Measurements from ENCODE around the gene VPS33A. TPM values are rescaled to one million over a fixed set of nuclear protein-coding genes. Genes with fewer than 3 reads are reported as not detected.

Gene VPS33A
- 16.9 to 21.8 TPM (median 20.2 TPM) in 3 replicates for total RNA-seq
- long read RNA-seq, full-length matches to known transcripts: 50 of 55 reads
- long read RNA-seq, partial matches to known transcripts: 1 of 55 reads
- long read RNA-seq, other reads (novel, unspliced or antisense): 4 of 55 reads

GRCh38 chr12:122266230-122266901 lies at the start of gene VPS33A:
TSS of gene VPS33A (minus strand) at chr12:122266494. CDS start at chr12:122266408, 86 bp downstream.
- Mint-ChIP-seq H3K27ac (ENCODE audit: unreplicated experiment) (peak within 1 kb of the TSS; percentile 99), H3K27me3 (ENCODE audit: low read depth) (no peaks in the 10 kb centered on the region), H3K36me3 (ENCODE audit: low read depth) (peaks cover 8% of the 10 kb centered on the region), H3K4me3 (ENCODE audit: unreplicated experiment) (peak within 1 kb of the TSS; percentile 92), H3K9me3 (ENCODE audit: low read depth) (no peaks in the 10 kb centered on the region), H3K4me1 (ENCODE audit: low read depth) (peaks cover 20% of the 10 kb centered on the region)
- DNase-seq (ENCODE audit: low spot score): peak; percentile 98
- TF ChIP-seq, protein P1, sequence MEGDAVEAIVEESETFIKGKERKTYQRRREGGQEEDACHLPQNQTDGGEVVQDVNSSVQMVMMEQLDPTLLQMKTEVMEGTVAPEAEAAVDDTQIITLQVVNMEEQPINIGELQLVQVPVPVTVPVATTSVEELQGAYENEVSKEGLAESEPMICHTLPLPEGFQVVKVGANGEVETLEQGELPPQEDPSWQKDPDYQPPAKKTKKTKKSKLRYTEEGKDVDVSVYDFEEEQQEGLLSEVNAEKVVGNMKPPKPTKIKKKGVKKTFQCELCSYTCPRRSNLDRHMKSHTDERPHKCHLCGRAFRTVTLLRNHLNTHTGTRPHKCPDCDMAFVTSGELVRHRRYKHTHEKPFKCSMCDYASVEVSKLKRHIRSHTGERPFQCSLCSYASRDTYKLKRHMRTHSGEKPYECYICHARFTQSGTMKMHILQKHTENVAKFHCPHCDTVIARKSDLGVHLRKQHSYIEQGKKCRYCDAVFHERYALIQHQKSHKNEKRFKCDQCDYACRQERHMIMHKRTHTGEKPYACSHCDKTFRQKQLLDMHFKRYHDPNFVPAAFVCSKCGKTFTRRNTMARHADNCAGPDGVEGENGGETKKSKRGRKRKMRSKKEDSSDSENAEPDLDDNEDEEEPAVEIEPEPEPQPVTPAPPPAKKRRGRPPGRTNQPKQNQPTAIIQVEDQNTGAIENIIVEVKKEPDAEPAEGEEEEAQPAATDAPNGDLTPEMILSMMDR (IDR thresholded peaks at IDR 0.05): no peak

DNA sequence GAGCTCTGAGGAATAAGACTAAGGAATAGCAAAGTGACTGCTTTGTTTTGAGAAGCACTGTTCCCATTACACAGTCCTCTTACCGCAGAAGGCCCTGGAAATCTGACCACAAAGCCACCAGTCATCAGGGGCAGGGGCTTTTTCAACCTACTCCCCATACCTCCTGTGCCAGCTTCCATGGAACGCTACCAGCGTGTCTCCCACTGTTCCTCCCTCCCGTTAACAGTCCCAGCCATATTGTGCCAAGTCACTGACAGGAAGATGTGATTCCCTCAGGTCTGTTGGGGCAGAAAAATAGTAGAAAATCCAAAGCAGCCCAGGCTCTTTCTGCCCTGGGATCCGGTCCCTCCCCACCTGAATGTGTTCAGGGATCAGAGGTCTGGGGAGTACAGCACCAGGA lies 46.6 kb upstream of the VPS33A start:
- Mint-ChIP-seq H3K9me3 (ENCODE audit: low read depth) (no peaks in the 10 kb centered on the region), H3K4me1 (ENCODE audit: low read depth) (peaks cover 7% of the 10 kb centered on the region), H3K4me3 (ENCODE audit: unreplicated experiment) (no peak overlapping the region), H3K27ac (ENCODE audit: unreplicated experiment) (peak overlapping the region; percentile 57), H3K36me3 (ENCODE audit: low read depth) (peaks cover 28% of the 10 kb centered on the region), H3K27me3 (ENCODE audit: low read depth) (no peaks in the 10 kb centered on the region)
- no peak for DNase-seq (ENCODE audit: low spot score)
- TF ChIP-seq, protein P1 (IDR thresholded peaks at IDR 0.05): no peak

GRCh38 chr12:122311696-122312095 lies 45.4 kb upstream of the VPS33A start:
- peaks cover 25% of the 10 kb centered on the region for H3K36me3 Mint-ChIP-seq (ENCODE audit: low read depth)
- DNase-seq (ENCODE audit: low spot score): no peak
- no peaks in the 10 kb centered on the region for H3K9me3 Mint-ChIP-seq (ENCODE audit: low read depth)
- H3K4me1 Mint-ChIP-seq (ENCODE audit: low read depth): peaks cover 7% of the 10 kb centered on the region
- TF ChIP-seq, protein P1 (IDR thresholded peaks at IDR 0.05): no peak
- H3K4me3 Mint-ChIP-seq (ENCODE audit: unreplicated experiment): no peak overlapping the region
- no peak overlapping the region for H3K27ac Mint-ChIP-seq (ENCODE audit: unreplicated experiment)
- H3K27me3 Mint-ChIP-seq (ENCODE audit: low read depth): no peaks in the 10 kb centered on the region

- Mint-ChIP-seq H3K27me3 (ENCODE audit: low read depth) (no peaks in the 10 kb centered on the region), H3K36me3 (ENCODE audit: low read depth) (peaks cover 25% of the 10 kb centered on the region), H3K27ac (ENCODE audit: unreplicated experiment) (peak overlapping the region; percentile 18), H3K4me1 (ENCODE audit: low read depth) (peaks cover 7% of the 10 kb centered on the region), H3K9me3 (ENCODE audit: low read depth) (no peaks in the 10 kb centered on the region), H3K4me3 (ENCODE audit: unreplicated experiment) (no peak overlapping the region)
- TF ChIP-seq, protein P1 (IDR thresholded peaks at IDR 0.05): no peak
- no peak for DNase-seq (ENCODE audit: low spot score)
Measured at GRCh38 chr12:122310626-122311333, 44.5 kb upstream of the VPS33A start.

GRCh38 chr12:122309564-122310121 lies 43.3 kb upstream of the VPS33A start:
- H3K27me3 Mint-ChIP-seq (ENCODE audit: low read depth): no peaks in the 10 kb centered on the region
- TF ChIP-seq, protein P1 (IDR thresholded peaks at IDR 0.05): no peak
- H3K4me1 Mint-ChIP-seq (ENCODE audit: low read depth): peaks cover 9% of the 10 kb centered on the region
- H3K9me3 Mint-ChIP-seq (ENCODE audit: low read depth): no peaks in the 10 kb centered on the region
- H3K27ac Mint-ChIP-seq (ENCODE audit: unreplicated experiment): peak overlapping the region; percentile 51
- peaks cover 17% of the 10 kb centered on the region for H3K36me3 Mint-ChIP-seq (ENCODE audit: low read depth)
- no peak for DNase-seq (ENCODE audit: low spot score)
- H3K4me3 Mint-ChIP-seq (ENCODE audit: unreplicated experiment): no peak overlapping the region

All from chondrocyte (in vitro differentiated cells).